GM23338 (cell line): ENCODE results near the gene RAB31. TPM values are rescaled to one million over a fixed set of nuclear protein-coding genes. Genes with fewer than 3 reads are reported as not detected.

Experiments
- ATAC-seq: fragments of 200-7000 bp; cut with Tn5 transposase; 3 replicates; pipeline ENCODE4 v1.9.1; 2020
- DNase-seq: peaks from one replicate; pipeline ENCODE4 v3.0.0-alpha.2; 2015; ENCODE audit warnings: low spot score
- H2AFZ ChIP-seq: fragments of 200-600 bp; sonication (generic); 2 replicates; pipeline ENCODE4 v1.8.0; 2016; ENCODE audit warnings: antibody characterized with exemption, mild to moderate bottlenecking, moderate library complexity
- H3F3A ChIP-seq: fragments of 200-600 bp; sonication (generic); replicated peaks from 2 replicates; pipeline ENCODE4 v1.8.0; 2017; ENCODE audit warnings: antibody characterized with exemption, mixed run types, low read depth
- H3K27ac ChIP-seq: fragments of 200-600 bp; sonication (generic); 2 replicates; pipeline ENCODE4 v1.6.1; 2016; ENCODE audit warnings: low read depth
- H3K27me3 ChIP-seq: fragments of 200-600 bp; sonication (generic); 2 replicates; pipeline ENCODE4 v1.8.0; 2016; ENCODE audit warnings: mild to moderate bottlenecking, mixed run types, moderate library complexity; ENCODE audit not compliant: insufficient read depth
- H3K36me3 ChIP-seq: fragments of 200-600 bp; sonication (generic); 2 replicates; pipeline ENCODE4 v1.8.0; 2016; ENCODE audit warnings: mild to moderate bottlenecking; ENCODE audit not compliant: insufficient read depth
- H3K4me1 ChIP-seq: fragments of 200-600 bp; sonication (generic); 2 replicates; pipeline ENCODE4 v1.8.0; 2016; ENCODE audit warnings: mild to moderate bottlenecking, moderate library complexity; ENCODE audit not compliant: insufficient read depth
- H3K4me2 ChIP-seq: fragments of 200-600 bp; sonication (generic); 2 replicates; pipeline ENCODE4 v1.7.1; 2017; ENCODE audit warnings: mixed run types
- H3K4me3 ChIP-seq: fragments of 200-600 bp; sonication (generic); 2 replicates; pipeline ENCODE4 v1.6.1; 2016; ENCODE audit warnings: mixed run types
- H3K79me2 ChIP-seq: fragments of 200-600 bp; sonication (generic); replicated peaks from 2 replicates; pipeline ENCODE4 v1.8.0; 2017; ENCODE audit warnings: mild to moderate bottlenecking; ENCODE audit not compliant: insufficient read depth
- H3K9me2 ChIP-seq: fragments of 200-600 bp; sonication (generic); 2 replicates; pipeline ENCODE4 v1.8.0; 2017; ENCODE audit not compliant: insufficient read depth
- H4K20me1 ChIP-seq: fragments of 200-600 bp; sonication (generic); replicated peaks from 2 replicates; pipeline ENCODE4 v1.8.0; 2017; ENCODE audit warnings: mild to moderate bottlenecking; ENCODE audit not compliant: insufficient read depth
- H3K27ac Mint-ChIP-seq: 2 replicates; pipeline ENCODE4 v1.8.0; 2020; ENCODE audit warnings: inconsistent platforms, mild to moderate bottlenecking, moderate library complexity, mixed read lengths
- H3K27me3 Mint-ChIP-seq: 3 replicates; pipeline ENCODE4 v1.8.0; 2022; ENCODE audit warnings: low read depth, mild to moderate bottlenecking, moderate library complexity, mixed read lengths, inconsistent platforms; ENCODE audit not compliant: insufficient read depth, poor library complexity
- H3K36me3 Mint-ChIP-seq: 3 replicates; pipeline ENCODE4 v1.8.0; 2021; ENCODE audit warnings: low read depth, mild to moderate bottlenecking, inconsistent platforms, moderate library complexity, mixed read lengths
- H3K4me1 Mint-ChIP-seq: 3 replicates; pipeline ENCODE4 v1.8.0; 2020; ENCODE audit warnings: mild to moderate bottlenecking, inconsistent platforms, mixed read lengths
- H3K4me3 Mint-ChIP-seq: 3 replicates; pipeline ENCODE4 v1.8.0; 2021; ENCODE audit warnings: moderate library complexity, mild to moderate bottlenecking, inconsistent platforms, mixed read lengths
- H3K9me3 Mint-ChIP-seq: 3 replicates; pipeline ENCODE4 v1.8.0; 2020; ENCODE audit warnings: moderate library complexity, mild to moderate bottlenecking, inconsistent platforms, mixed read lengths
- CREB1 ChIP-seq: fragments of 250-450 bp; sonication (Bioruptor Pico); IDR thresholded peaks from 2 replicates; pipeline ENCODE4 v1.5.0; 2020; ENCODE audit warnings: low read depth, mild to moderate bottlenecking, moderate library complexity
- CTCF ChIP-seq, 2 experiments: fragments of 200-600 bp in 1 of 2; sonication (generic) in 1 of 2; conservative IDR thresholded peaks; 2 replicates each; pipeline versions ENCODE4 v1.5.1 to v1.6.1; 2016 to 2017; ENCODE audit warnings: antibody characterized with exemption in 2 of 2, low read depth in 2 of 2, mild to moderate bottlenecking in 2 of 2, moderate library complexity in 1 of 2
- ETS1 ChIP-seq: IDR thresholded peaks from 2 replicates; pipeline ENCODE4 v1.6.1; 2016; ENCODE audit warnings: antibody characterized with exemption
- EZH2 ChIP-seq: fragments of 200-600 bp; sonication (generic); IDR thresholded peaks from one replicate; pipeline ENCODE4 v1.8.0; 2017; ENCODE audit warnings: antibody characterized with exemption, mild to moderate bottlenecking, low read depth; ENCODE audit not compliant: unreplicated experiment
- EZH2phosphoT487 ChIP-seq: fragments of 200-600 bp; sonication (generic); IDR thresholded peaks from one replicate; pipeline ENCODE4 v1.8.1; 2018; ENCODE audit warnings: antibody characterized with exemption; ENCODE audit not compliant: unreplicated experiment
- JUNB ChIP-seq: IDR thresholded peaks from one replicate; pipeline ENCODE4 v1.6.1; 2016; ENCODE audit warnings: antibody characterized with exemption; ENCODE audit not compliant: unreplicated experiment
- NANOG ChIP-seq: IDR thresholded peaks from 2 replicates; pipeline ENCODE4 v1.6.1; 2016; ENCODE audit warnings: antibody characterized with exemption, borderline replicate concordance
- POLR2AphosphoS5 ChIP-seq: IDR thresholded peaks from 2 replicates; pipeline ENCODE4 v1.6.1; 2016; ENCODE audit warnings: antibody characterized with exemption, low read depth
- REST ChIP-seq: IDR thresholded peaks from one replicate; pipeline ENCODE4 v1.6.1; 2018; ENCODE audit warnings: antibody characterized with exemption; ENCODE audit not compliant: unreplicated experiment
- STAT1 ChIP-seq: IDR thresholded peaks from one replicate; pipeline ENCODE4 v1.6.1; 2016; ENCODE audit warnings: antibody characterized with exemption; ENCODE audit not compliant: unreplicated experiment
- ZNF114 ChIP-seq: fragments of 250-450 bp; sonication (Bioruptor Pico); IDR thresholded peaks from 2 replicates; pipeline ENCODE4 v1.5.0; 2020; ENCODE audit warnings: mild to moderate bottlenecking, moderate library complexity
- ZNF331 ChIP-seq: fragments of 250-450 bp; sonication (Bioruptor Pico); IDR thresholded peaks from 2 replicates; pipeline ENCODE4 v1.5.0; 2020; ENCODE audit warnings: low read depth, mild to moderate bottlenecking, moderate library complexity
- ZNF462 ChIP-seq: fragments of 250-450 bp; sonication (Bioruptor Pico); IDR thresholded peaks from 2 replicates; pipeline ENCODE4 v1.5.0; 2020; ENCODE audit warnings: mild to moderate bottlenecking, moderate library complexity
- polyA plus RNA-seq: library from polyadenylated mRNA; unstranded; fragments of >200 nt; fragmentation: Nextera tagmentation; extraction: Ambion mirVana; gene quantifications from 2 replicates; pipeline ENCODE4 v1.2.1, GENCODE V29; 2016
- total RNA-seq: library from RNA; depleted of rRNA; stranded (reverse); fragments of >200 nt; shearing (Covaris generic); gene quantifications from 2 replicates; pipeline ENCODE4 v1.2.3, GENCODE V29; 2014

RAB31 gene
- total and polyA plus RNA-seq, 2 experiments from 2014 or later: 33.8 to 46.1 TPM

GRCh38 chr18:9746958-9747357 lies 38.9 kb downstream of the RAB31 start:
- Mint-ChIP-seq H3K36me3 (no peaks in the 10 kb centered on the region), H3K27ac (peak overlapping the region; percentile 17; the same call in 1 of the 2 replicates), H3K9me3 (no peaks in the 10 kb centered on the region), H3K4me1 (peaks cover 25% of the 10 kb centered on the region), H3K4me3 (no peak overlapping the region), H3K27me3 (peaks cover 4% of the 10 kb centered on the region)
- no peak overlapping the region for H3K4me3 ChIP-seq
- H3K79me2 ChIP-seq: no peaks in the 10 kb centered on the region
- DNase-seq (no peak), ATAC-seq (no peak)
- H3K36me3 ChIP-seq: no peaks in the 10 kb centered on the region
- peaks cover 29% of the 10 kb centered on the region for H3K4me1 ChIP-seq
- H3K27ac ChIP-seq: no peak overlapping the region
- no peaks in the 10 kb centered on the region for H4K20me1 ChIP-seq
- H3K4me2 ChIP-seq: no peak overlapping the region
- no peaks in the 10 kb centered on the region for H3K27me3 ChIP-seq
- no peaks in the 10 kb centered on the region; the same call in 1 of the 2 replicates for H3K9me2 ChIP-seq
- TF ChIP-seq EZH2phosphoT487 (no peak), ZNF331 (CRISPR knock-in tag) (no peak), EZH2 (no peak), CTCF (conservative IDR thresholded peaks at IDR 0.05; ENCODE audit: low read depth in 2 of 2) (no peak), REST (no peak), JUNB (no peak), CREB1 (CRISPR knock-in tag) (no peak), ZNF462 (CRISPR knock-in tag) (no peak), ZNF114 (CRISPR knock-in tag) (no peak), ETS1 (no peak), POLR2AphosphoS5 (no peak), NANOG (no peak), STAT1 (no peak)
- no peak overlapping the region for H2AFZ ChIP-seq
- no peaks in the 10 kb centered on the region; the same call in 1 of the 2 replicates for H3F3A ChIP-seq
